Measurements from ENCODE around the gene EDN2. TPM values are rescaled to one million over a fixed set of nuclear protein-coding genes. Genes with fewer than 3 reads are reported as not detected.

EDN2 gene
- total RNA-seq, 5 donors from 2014 or later (not counting 1 experiment from before 2014, with no cell fraction given) = not detected

DNA sequence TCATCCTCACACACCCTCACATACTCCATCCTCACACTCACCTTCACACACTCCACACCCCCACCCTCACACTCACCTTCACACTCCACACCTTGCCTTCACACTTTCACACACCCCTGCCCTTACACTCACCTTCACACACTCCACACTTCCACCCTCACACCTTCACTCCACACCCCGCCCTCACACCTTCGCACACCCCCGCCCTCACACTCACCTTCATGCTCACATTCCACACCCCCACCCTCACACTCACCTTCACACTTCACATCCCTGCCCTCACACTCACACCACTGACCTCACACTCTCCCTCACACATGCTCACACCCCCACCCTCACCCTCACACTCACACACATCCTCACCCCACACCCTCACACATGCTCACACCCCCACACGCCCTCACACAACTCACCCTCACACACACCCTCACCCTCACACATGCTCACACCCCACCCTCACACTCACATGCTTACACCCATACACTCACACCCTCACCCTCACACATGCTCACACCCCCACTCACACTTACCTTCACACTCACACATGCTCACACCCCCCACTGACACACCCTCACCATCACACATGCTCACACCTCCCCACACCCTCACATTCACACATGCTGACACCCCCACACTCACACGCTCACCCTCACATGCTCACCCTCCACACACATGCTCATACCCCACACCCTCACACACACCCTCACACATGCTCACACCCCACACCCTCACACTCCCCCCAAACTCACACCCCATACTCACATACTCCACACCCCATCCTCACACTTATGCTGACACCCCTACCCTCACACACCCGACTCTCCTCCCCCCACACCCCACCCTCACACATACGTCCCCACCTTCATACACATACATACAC, 44.5 kb upstream of the EDN2 start:
- POLR2A ChIA-PET = no interaction called here
- Histone ChIP-seq H3K36me3 (ENCODE audit: control insufficient read depth in 2 of 2, extremely low read depth in 1 of 2, insufficient read depth in 1 of 2, low read length in 1 of 2) (peaks cover 0 to 3% of the 10 kb centered on the region in 2 donors), H3K4me3 (ENCODE audit: control insufficient read depth in 1 of 2, extremely low read depth in 1 of 2, low read length in 1 of 2) (no peak overlapping the region), H3K4me1 (ENCODE audit: control insufficient read depth in 1 of 2, extremely low read depth in 1 of 2, insufficient read depth in 2 of 2, low read length in 2 of 2) (no peaks in the 10 kb centered on the region), H3K27ac (ENCODE audit: low read length) (no peak overlapping the region), H3K27me3 (replicated peaks in 1 of 2; ENCODE audit: control insufficient read depth in 2 of 2, extremely low read depth in 1 of 2, insufficient read depth in 2 of 2, low read length in 1 of 2) (no peaks in the 10 kb centered on the region), H3K9me3 (no peaks in the 10 kb centered on the region)
- no peaks in the 10 kb centered on the region for H3K27me3 Mint-ChIP-seq
- DNase-seq (no peak), ATAC-seq (replicated peaks in 1 of 4) (no peak)
- no peak overlapping the region for H3K27ac Mint-ChIP-seq
- CTCF ChIA-PET = no interaction called here
- no peak overlapping the region for H3K4me3 Mint-ChIP-seq
- H3K4me1 Mint-ChIP-seq = peaks cover 0 to 23% (median 0%) of the 10 kb centered on the region in 3 donors
- no peaks in the 10 kb centered on the region for H3K36me3 Mint-ChIP-seq
- 81% methylated on average over 7 of the region's 7 CpGs for WGBS (ENCODE audit: insufficient coverage)
- H3K9me3 Mint-ChIP-seq = no peaks in the 10 kb centered on the region

DNA sequence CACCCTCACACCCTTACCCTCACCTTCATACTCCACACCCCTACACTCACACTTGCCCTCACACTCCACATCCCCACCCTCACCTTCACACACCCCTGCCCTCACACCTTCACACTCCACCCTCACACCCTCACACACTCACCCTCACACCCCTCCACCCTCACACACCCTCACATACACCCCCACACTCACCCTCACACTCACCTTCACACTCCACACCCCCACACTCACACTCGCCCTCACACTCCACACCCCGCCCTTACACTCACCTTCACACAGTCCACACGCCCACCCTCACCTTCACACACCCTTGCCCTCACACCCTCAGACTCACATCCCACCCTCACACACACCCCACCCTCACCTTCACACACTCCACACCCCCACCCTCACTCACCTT, 43.6 kb upstream of the EDN2 start:
- H3K4me3 ChIP-seq (ENCODE audit: control insufficient read depth in 1 of 2, extremely low read depth in 1 of 2, low read length in 1 of 2) = no peak overlapping the region
- Mint-ChIP-seq H3K4me1 (peaks cover 0 to 23% (median 0%) of the 10 kb centered on the region in 3 donors), H3K9me3 (no peaks in the 10 kb centered on the region), H3K4me3 (no peak overlapping the region), H3K36me3 (peaks cover 4% of the 10 kb centered on the region), H3K27ac (no peak overlapping the region), H3K27me3 (no peaks in the 10 kb centered on the region)
- H3K27me3 ChIP-seq (replicated peaks in 1 of 2; ENCODE audit: control insufficient read depth in 2 of 2, extremely low read depth in 1 of 2, insufficient read depth in 2 of 2, low read length in 1 of 2) = no peaks in the 10 kb centered on the region
- ChIA-PET CTCF (no interaction called here), POLR2A (no interaction called here)
- ATAC-seq (replicated peaks in 1 of 4) (no peak), DNase-seq (no peak)
- H3K9me3 ChIP-seq = no peaks in the 10 kb centered on the region
- no peaks in the 10 kb centered on the region for H3K4me1 ChIP-seq (ENCODE audit: control insufficient read depth in 1 of 2, extremely low read depth in 1 of 2, insufficient read depth in 2 of 2, low read length in 2 of 2)
- peaks cover 0 to 3% of the 10 kb centered on the region in 2 donors for H3K36me3 ChIP-seq (ENCODE audit: control insufficient read depth in 2 of 2, extremely low read depth in 1 of 2, insufficient read depth in 1 of 2, low read length in 1 of 2)
- H3K27ac ChIP-seq (ENCODE audit: low read length) = no peak overlapping the region
- 94% methylated on average over 3 of the region's 3 CpGs for WGBS (ENCODE audit: insufficient coverage)

DNA sequence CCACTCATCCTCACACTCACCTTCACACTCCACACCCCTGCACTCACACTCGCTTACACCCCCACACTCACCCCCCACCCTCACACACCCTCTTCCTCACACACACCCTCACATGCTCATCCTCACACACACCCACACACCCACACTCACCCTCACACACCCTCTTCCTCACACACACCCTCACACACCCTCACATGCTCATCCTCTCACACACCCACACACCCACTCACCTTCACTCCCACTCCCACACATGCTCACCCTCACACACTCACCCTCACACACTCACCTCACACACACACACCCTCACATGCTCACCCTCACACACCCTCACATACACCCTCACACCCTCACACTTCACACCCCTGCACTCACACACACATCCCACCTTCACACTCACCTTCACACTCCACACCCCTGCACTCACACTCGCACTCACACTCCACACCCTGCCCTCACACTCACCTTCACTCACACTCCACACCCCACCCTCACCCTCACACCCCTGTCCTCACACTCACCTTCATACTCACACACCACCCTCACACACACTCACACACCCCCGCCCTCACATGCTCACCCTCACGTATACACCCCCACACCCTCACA, 42.6 kb upstream of the EDN2 start:
- H3K36me3 Mint-ChIP-seq = peaks cover 6% of the 10 kb centered on the region
- ATAC-seq (replicated peaks in 1 of 4) (no peak), DNase-seq (no peak)
- peaks cover 0 to 3% of the 10 kb centered on the region in 2 donors for H3K36me3 ChIP-seq (ENCODE audit: control insufficient read depth in 2 of 2, extremely low read depth in 1 of 2, insufficient read depth in 1 of 2, low read length in 1 of 2)
- H3K27ac ChIP-seq (ENCODE audit: low read length) = no peak overlapping the region
- no peaks in the 10 kb centered on the region for H3K9me3 ChIP-seq
- H3K9me3 Mint-ChIP-seq = no peaks in the 10 kb centered on the region
- H3K4me1 ChIP-seq (ENCODE audit: control insufficient read depth in 1 of 2, extremely low read depth in 1 of 2, insufficient read depth in 2 of 2, low read length in 2 of 2) = no peaks in the 10 kb centered on the region
- H3K4me1 Mint-ChIP-seq = peaks cover 0 to 19% (median 0%) of the 10 kb centered on the region in 3 donors
- no peak overlapping the region for H3K4me3 Mint-ChIP-seq
- H3K27me3 Mint-ChIP-seq = no peaks in the 10 kb centered on the region
- H3K27ac Mint-ChIP-seq = no peak overlapping the region
- POLR2A ChIA-PET = no interaction called here
- no peak overlapping the region for H3K4me3 ChIP-seq (ENCODE audit: control insufficient read depth in 1 of 2, extremely low read depth in 1 of 2, low read length in 1 of 2)
- 91% methylated on average over 4 of the region's 4 CpGs for WGBS (ENCODE audit: insufficient coverage)
- H3K27me3 ChIP-seq (replicated peaks in 1 of 2; ENCODE audit: control insufficient read depth in 2 of 2, extremely low read depth in 1 of 2, insufficient read depth in 2 of 2, low read length in 1 of 2) = no peaks in the 10 kb centered on the region
- CTCF ChIA-PET = no interaction called here

DNA sequence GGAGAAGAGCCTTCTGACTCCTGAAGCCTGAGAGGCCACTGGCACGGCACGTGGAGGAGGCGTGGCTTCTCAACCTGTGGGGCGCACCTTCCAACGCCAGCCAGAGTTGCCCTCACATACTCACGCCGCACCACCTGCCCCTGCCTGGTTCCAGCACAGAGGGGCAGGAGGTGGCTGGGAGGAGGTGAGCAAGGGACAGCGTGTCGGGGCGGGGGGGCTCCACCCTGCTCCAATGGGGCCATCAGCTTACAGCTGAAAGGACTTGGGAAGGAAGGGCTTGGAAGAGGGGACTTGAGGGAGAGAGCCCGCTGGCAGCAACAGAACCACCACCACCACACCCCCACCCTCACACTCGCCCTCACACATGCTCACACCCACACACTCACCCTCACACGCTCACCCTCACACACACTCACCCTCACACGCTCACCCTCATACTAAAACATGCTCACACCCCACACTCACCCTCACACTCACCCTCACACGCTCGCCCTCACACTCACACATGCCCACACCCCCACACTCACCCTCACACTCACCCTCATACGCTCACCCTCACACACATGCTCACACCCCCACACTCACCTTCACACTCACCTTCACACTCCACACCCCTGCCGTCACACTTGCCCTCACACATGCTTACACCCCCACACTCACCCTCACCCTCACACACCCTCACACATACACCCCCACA, 41.6 kb upstream of the EDN2 start:
- Mint-ChIP-seq H3K36me3 (peaks cover 6% of the 10 kb centered on the region), H3K27ac (no peak overlapping the region), H3K4me1 (peaks cover 0 to 15% (median 0%) of the 10 kb centered on the region in 3 donors), H3K4me3 (no peak overlapping the region), H3K27me3 (no peaks in the 10 kb centered on the region), H3K9me3 (no peaks in the 10 kb centered on the region)
- CTCF ChIA-PET = no interaction called here
- Histone ChIP-seq H3K9me3 (no peaks in the 10 kb centered on the region), H3K4me3 (ENCODE audit: control insufficient read depth in 1 of 2, extremely low read depth in 1 of 2, low read length in 1 of 2) (no peak overlapping the region), H3K4me1 (ENCODE audit: control insufficient read depth in 1 of 2, extremely low read depth in 1 of 2, insufficient read depth in 2 of 2, low read length in 2 of 2) (no peaks in the 10 kb centered on the region), H3K27ac (ENCODE audit: low read length) (no peak overlapping the region), H3K36me3 (ENCODE audit: control insufficient read depth in 2 of 2, extremely low read depth in 1 of 2, insufficient read depth in 1 of 2, low read length in 1 of 2) (peaks cover 0 to 3% of the 10 kb centered on the region in 2 donors), H3K27me3 (replicated peaks in 1 of 2; ENCODE audit: control insufficient read depth in 2 of 2, extremely low read depth in 1 of 2, insufficient read depth in 2 of 2, low read length in 1 of 2) (no peaks in the 10 kb centered on the region)
- POLR2A ChIA-PET = no interaction called here
- WGBS (ENCODE audit: insufficient coverage) = 91% methylated on average over 9 of the region's 18 CpGs
- DNase-seq = no peak
- no peak for ATAC-seq (replicated peaks in 1 of 4)

DNA sequence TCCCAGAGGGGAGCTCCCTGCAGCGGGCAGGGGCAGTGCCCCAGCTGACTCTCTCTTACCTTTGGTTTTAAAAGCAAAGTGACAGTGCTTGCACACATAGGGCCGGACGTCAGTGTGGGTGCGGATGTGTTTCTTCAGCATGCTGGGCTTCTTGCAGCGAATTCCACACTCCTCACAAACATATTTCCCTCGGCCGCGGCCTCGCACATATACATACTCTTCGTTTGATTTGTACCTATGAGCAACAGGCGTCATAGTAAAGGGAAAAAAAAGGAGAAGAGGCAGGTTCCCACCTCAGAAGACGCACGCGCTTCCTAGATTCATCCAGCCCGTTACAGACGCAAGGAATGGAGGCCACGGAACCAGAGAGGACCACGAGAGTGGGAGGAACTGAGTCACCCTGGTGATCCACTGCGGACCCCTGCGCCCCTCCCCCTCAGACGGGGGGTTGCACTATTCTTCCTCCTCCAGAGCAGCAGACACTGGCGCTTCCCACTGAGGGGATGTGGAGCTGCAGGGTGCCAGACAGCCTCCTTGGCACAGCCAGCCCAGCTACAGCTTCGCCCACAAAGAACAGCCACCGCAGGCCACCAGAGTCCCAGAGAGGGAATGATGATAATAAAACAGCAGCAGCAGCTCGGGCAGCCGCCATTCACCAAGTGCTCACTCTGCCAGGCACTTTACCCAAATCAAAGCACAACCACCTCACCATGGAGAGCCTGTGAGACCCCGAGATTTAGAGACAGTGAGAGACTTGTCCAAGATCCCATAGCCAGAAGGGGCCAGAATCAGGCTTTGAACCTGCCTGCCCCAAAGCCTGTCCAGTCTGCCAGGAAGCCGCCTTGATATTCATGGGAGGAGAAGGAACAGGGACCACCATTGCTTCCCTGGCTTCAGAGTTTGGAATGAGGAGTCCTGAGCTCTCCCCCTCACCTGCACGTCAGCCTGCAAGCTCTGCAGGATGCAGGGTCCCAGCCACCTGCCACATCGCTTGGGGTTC, 40.5 kb upstream of the EDN2 start:
- no peaks in the 10 kb centered on the region for H3K27me3 ChIP-seq (replicated peaks in 1 of 2; ENCODE audit: control insufficient read depth in 2 of 2, extremely low read depth in 1 of 2, insufficient read depth in 2 of 2, low read length in 1 of 2)
- no peaks in the 10 kb centered on the region for H3K9me3 ChIP-seq
- peaks cover 12% of the 10 kb centered on the region for H3K36me3 Mint-ChIP-seq
- no peak overlapping the region for H3K27ac Mint-ChIP-seq
- POLR2A ChIA-PET = no interaction called here
- CTCF ChIA-PET = no interaction called here
- 95% methylated on average over 16 of the region's 30 CpGs for WGBS (ENCODE audit: insufficient coverage)
- H3K4me3 ChIP-seq (ENCODE audit: control insufficient read depth in 1 of 2, extremely low read depth in 1 of 2, low read length in 1 of 2) = no peak overlapping the region
- no peak overlapping the region for H3K4me3 Mint-ChIP-seq
- H3K27ac ChIP-seq (ENCODE audit: low read length) = no peak overlapping the region
- H3K9me3 Mint-ChIP-seq = no peaks in the 10 kb centered on the region
- no peaks in the 10 kb centered on the region for H3K27me3 Mint-ChIP-seq
- peaks cover 0 to 3% of the 10 kb centered on the region in 2 donors for H3K36me3 ChIP-seq (ENCODE audit: control insufficient read depth in 2 of 2, extremely low read depth in 1 of 2, insufficient read depth in 1 of 2, low read length in 1 of 2)
- ATAC-seq (replicated peaks in 1 of 4) (no peak), DNase-seq (no peak)
- H3K4me1 ChIP-seq (ENCODE audit: control insufficient read depth in 1 of 2, extremely low read depth in 1 of 2, insufficient read depth in 2 of 2, low read length in 2 of 2) = no peaks in the 10 kb centered on the region
- peaks cover 0 to 13% (median 0%) of the 10 kb centered on the region in 3 donors for H3K4me1 Mint-ChIP-seq
